A673 (cell line): ENCODE results near the gene MXD1. TPM values are rescaled to one million over a fixed set of nuclear protein-coding genes. Genes with fewer than 3 reads are reported as not detected.

ENCODE experiments used
- BruUV-seq: library from RNA; stranded (reverse); fragments of 400-500 nt; replicated peaks from 2 replicates; lab custom pipeline; 2021; lab: Mats Ljungman, UMichigan
- CTCF ChIA-PET: fragments of 300-600 bp; sonication (Branson Sonifier 250); formaldehyde crosslinking; loops from one replicate; lab custom pipeline; 2022; ENCODE audit warnings: antibody characterized with exemption; lab: Charles Lee
- POLR2A ChIA-PET: fragments of 300-600 bp; sonication (Branson Sonifier 250); formaldehyde crosslinking; loops from one replicate; lab custom pipeline; 2022; ENCODE audit warnings: antibody characterized with exemption; ENCODE audit not compliant: low non-redundant PET; lab: Charles Lee
- DNase-seq: peaks from one replicate; pipeline ENCODE4 v3.0.0-alpha.2; 2015; ENCODE audit warnings: low spot score
- H3K27ac ChIP-seq: fragments of 200-600 bp; sonication (generic); 2 replicates; pipeline ENCODE4 v1.5.1; 2016; ENCODE audit warnings: mixed run types, low read depth, mild to moderate bottlenecking, mixed read lengths, antibody characterized with exemption, low read length; ENCODE audit not compliant: poor library complexity, severe bottlenecking
- H3K27me3 ChIP-seq: fragments of 200-600 bp; sonication (generic); replicated peaks from 2 replicates; pipeline ENCODE4 v1.6.1; 2017; ENCODE audit warnings: mixed run types, low read depth, mild to moderate bottlenecking, mixed read lengths, antibody characterized with exemption, low read length; ENCODE audit not compliant: insufficient read depth, poor library complexity
- H3K36me3 ChIP-seq: fragments of 200-600 bp; sonication (generic); 2 replicates; pipeline ENCODE4 v1.6.1; 2016; ENCODE audit warnings: mixed run types, mild to moderate bottlenecking, mixed read lengths, antibody characterized with exemption, low read length; ENCODE audit not compliant: insufficient read depth, poor library complexity, severe bottlenecking
- H3K4me1 ChIP-seq: fragments of 200-600 bp; sonication (generic); 2 replicates; pipeline ENCODE4 v1.6.1; 2017; ENCODE audit warnings: mixed run types, mild to moderate bottlenecking, mixed read lengths, antibody characterized with exemption, low read length; ENCODE audit not compliant: insufficient read depth, poor library complexity, severe bottlenecking
- H3K4me3 ChIP-seq: fragments of 200-600 bp; sonication (generic); 2 replicates; pipeline ENCODE4 v1.5.1; 2016; ENCODE audit warnings: low read depth, mixed run types, mild to moderate bottlenecking, mixed read lengths, low read length; ENCODE audit not compliant: poor library complexity, severe bottlenecking
- H3K9me3 ChIP-seq: fragments of 200-600 bp; sonication (generic); 2 replicates; pipeline ENCODE4 v1.6.1; 2016; ENCODE audit warnings: mixed run types, low read depth, mild to moderate bottlenecking, mixed read lengths, antibody characterized with exemption, low read length; ENCODE audit not compliant: poor library complexity, severe bottlenecking
- CTCF ChIP-seq: fragments of 300-800, 200-600 bp; sonication (generic); conservative IDR thresholded peaks from 2 replicates; pipeline ENCODE4 v1.5.1; 2017; ENCODE audit warnings: low read depth, mild to moderate bottlenecking, antibody characterized with exemption, low read length, moderate library complexity, mixed read lengths
- EZH2 ChIP-seq: fragments of 200-600 bp; sonication (generic); IDR thresholded peaks from 2 replicates; pipeline ENCODE4 v1.6.1; 2017; ENCODE audit warnings: borderline replicate concordance, low read depth, mild to moderate bottlenecking, mixed read lengths, antibody characterized with exemption, low read length; ENCODE audit not compliant: poor library complexity, severe bottlenecking
- intact Hi-C: fragments of 100-400 bp; cut with micrococcal nuclease; formaldehyde crosslinking; loops from one replicate; pipeline ENCODE4 v1.10.0; 2022; ENCODE audit not compliant: unreplicated experiment
- total RNA-seq: library from RNA; stranded (reverse); gene quantifications from 2 replicates; pipeline ENCODE4 v1.2.3, GENCODE V29; 2021

The MXD1 gene
- total RNA-seq, 1 experiment from 2014 or later = 3.7 TPM

- Histone ChIP-seq H3K27me3 (no peaks in the 10 kb centered on the region), H3K4me3 (no peak overlapping the region), H3K36me3 (no peaks in the 10 kb centered on the region), H3K4me1 (no peaks in the 10 kb centered on the region), H3K27ac (no peak overlapping the region), H3K9me3 (no peaks in the 10 kb centered on the region)
- intact Hi-C loops = no loop called here
- POLR2A ChIA-PET = no interaction called here
- CTCF ChIA-PET = interaction anchor here (0.6 kb wide), 1 partner anchor 129 kb away, joined by 3 read pairs; no protein-coding TSS in a partner anchor
- no peak for DNase-seq
- TF ChIP-seq EZH2 (no peak), CTCF (no peak)
- no TSS peak for BruUV-seq
Observed at GRCh38 chr2:69936906-69937305, 22.0 kb downstream of the MXD1 start.

- no peaks in the 10 kb centered on the region for H3K27me3 ChIP-seq
- POLR2A ChIA-PET = no interaction called here
- no TSS peak for BruUV-seq
- TF ChIP-seq CTCF (no peak), EZH2 (no peak)
- DNase-seq = no peak
- CTCF ChIA-PET = no interaction called here
- H3K27ac ChIP-seq = no peak overlapping the region
- H3K36me3 ChIP-seq = no peaks in the 10 kb centered on the region
- H3K4me1 ChIP-seq = no peaks in the 10 kb centered on the region
- no peak overlapping the region for H3K4me3 ChIP-seq
- H3K9me3 ChIP-seq = no peaks in the 10 kb centered on the region
- intact Hi-C loops = no loop called here
Observed at GRCh38 chr2:69937968-69938367, 23.1 kb downstream of the MXD1 start.

- H3K36me3 ChIP-seq = no peaks in the 10 kb centered on the region
- no TSS peak for BruUV-seq
- H3K4me1 ChIP-seq = no peaks in the 10 kb centered on the region
- CTCF ChIA-PET = no interaction called here
- POLR2A ChIA-PET = no interaction called here
- no peaks in the 10 kb centered on the region for H3K9me3 ChIP-seq
- no peak overlapping the region for H3K27ac ChIP-seq
- TF ChIP-seq EZH2 = no peak
- TF ChIP-seq CTCF = no peak
- H3K27me3 ChIP-seq = no peaks in the 10 kb centered on the region
- intact Hi-C loops = no loop called here
- H3K4me3 ChIP-seq = no peak overlapping the region
- no peak for DNase-seq
Observed at GRCh38 chr2:69939722-69940121, 24.8 kb downstream of the MXD1 start.
